NOMO-1 treated with dmso at 0.1 percent for 144 hours (cell line): ENCODE results near the gene SLC29A1.

Experiments used
- DNase-seq: peaks from one replicate; lab custom pipeline; 2025; ENCODE audit not compliant: unreplicated experiment; lab: John Stamatoyannopoulos, UW

SLC29A1 gene

DNA sequence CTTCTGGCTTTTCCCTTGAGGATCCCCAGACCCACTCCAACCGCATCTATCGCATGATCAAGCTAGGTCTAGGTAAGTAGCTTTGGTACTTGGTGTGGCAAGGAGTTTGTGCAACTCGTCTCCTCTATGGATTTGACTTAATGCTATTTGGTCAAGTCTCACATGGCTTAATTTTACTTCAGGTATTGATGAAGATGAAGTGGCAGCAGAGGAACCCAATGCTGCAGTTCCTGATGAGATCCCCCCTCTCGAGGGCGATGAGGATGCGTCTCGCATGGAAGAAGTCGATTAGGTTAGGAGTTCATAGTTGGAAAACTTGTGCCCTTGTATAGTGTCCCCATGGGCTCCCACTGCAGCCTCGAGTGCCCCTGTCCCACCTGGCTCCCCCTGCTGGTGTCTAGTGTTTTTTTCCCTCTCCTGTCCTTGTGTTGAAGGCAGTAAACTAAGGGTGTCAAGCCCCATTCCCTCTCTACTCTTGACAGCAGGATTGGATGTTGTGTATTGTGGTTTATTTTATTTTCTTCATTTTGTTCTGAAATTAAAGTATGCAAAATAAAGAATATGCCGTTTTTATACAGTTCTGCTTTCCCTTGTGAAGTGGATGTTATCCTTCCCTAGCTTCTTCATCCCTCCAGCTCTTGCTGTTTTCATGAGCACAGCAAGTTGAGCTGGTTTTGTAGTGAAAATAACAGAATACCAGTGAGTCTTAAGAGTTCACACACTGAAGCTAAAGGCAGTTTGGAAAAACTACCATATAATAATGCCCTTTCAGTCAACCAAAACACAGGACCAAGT, 30.1 kb downstream of the SLC29A1 start:
- peak; percentile 17 for DNase-seq

DNA sequence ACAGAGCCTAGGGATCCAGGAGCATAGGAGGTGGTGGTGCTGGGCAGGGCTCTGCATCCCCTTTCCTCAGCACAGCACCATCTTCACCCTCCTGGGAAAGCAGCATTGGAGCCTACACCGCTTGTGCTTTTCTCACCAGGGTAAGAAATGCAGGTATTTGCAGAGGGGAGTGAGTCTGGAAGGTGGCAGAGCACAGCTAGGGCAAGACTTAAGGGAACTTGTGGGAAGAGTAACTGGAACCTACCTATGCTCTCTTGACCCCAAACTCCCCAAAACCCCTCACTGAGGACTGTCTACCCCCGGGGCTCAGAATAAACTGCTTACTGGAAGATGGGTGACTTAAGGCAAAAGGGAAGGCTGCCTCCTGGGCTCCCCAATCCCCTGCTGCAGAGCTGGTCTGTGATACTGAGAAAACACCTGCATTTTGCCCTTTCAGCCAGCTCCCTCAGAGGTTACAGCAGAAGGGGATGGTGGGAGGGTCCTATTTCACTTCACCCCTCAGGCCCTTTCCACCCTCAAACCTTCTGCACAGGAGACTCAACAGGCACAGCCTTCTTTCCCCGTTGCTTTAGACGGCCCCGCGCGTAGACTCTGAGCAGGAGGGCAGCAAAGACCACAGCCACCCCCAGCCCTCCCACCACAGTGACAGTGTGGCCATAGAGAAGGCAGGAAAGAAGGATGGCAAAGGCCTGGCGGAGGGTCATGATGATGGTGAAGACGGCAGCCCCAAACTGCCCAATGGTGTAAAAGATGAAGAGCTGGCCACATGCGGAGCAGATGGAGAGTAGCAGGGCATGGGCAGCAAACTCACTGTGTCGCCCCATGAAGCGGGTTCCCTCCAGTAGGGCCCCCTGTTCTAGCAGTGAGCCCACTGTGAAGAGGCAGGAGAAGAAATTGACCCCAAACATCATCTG, 31.1 kb downstream of the SLC29A1 start:
- no peak for DNase-seq

DNA sequence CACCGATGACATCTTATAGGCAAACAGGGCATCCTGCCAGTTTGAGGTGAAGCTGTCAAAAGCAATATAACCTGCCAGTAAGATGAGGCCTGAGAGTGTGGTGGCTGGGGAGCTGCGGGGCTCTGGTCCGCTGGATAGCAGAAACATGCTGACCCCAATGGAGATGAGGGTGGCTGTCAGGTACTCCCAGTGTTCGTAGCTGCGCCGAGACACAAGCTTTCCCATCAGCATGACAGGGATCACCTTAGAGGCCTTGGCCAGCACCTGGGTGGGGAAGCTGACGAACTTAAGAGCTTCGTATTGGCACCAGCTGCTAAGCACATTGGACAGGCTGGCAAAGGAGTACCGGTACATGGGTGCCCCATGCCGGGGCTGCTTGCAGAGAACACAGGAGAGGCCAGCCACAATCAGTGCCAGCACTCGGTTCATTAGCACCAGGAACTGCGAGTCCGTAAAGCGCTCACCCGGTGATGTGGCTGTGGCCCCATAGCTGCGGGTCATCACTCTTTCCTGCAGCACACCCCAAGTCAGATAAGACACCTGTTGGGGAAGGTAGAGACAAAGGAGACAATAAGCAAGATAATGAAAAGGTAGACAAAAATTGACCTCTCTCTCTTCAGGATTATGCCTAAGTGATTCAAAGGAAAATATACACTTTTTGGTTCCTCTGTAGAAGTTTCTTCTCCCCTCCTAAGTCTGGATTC, 31.9 kb downstream of the SLC29A1 start:
- no peak for DNase-seq

- no peak for DNase-seq
Observed at GRCh38 chr6:44255871-44256774, 32.7 kb downstream of the SLC29A1 start.

- no peak for DNase-seq
Observed at GRCh38 chr6:44256775-44257024, 33.3 kb downstream of the SLC29A1 start.

GRCh38 chr6:44257025-44257752, 33.8 kb downstream of the SLC29A1 start, which contains the start of gene SLC35B2:
Gene SLC35B2 (minus strand): TSS chr6:44257528. CDS start chr6:44257410, 118 bp downstream.
- DNase-seq: peak; percentile 48

DNA sequence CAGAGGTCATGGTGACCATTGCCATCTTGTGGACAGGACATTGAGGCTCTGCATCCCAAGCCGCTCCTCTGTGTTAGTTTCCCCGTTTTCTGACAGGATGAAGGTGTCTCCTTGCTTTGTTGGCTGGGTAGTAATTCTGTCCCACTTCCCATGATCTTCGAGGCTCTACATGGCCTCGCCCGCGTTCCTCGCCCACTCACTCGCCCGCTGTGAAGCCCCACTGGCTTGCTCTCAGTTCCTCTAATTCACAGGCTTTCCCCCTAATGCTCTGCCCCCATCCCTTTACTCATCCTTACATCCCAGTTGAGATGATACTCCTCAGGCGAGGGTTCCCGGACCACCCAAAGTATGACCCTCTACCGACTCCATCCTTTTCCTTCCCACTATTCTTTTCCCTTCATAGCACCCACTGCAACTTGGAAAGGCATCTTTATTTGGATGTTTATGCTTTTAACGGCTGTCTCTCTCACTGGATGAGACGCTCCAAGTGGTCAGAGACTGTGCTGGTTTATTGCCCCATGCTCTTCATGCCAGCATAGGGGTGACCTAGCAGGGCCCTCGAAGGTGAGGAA, 34.4 kb downstream of the SLC29A1 start:
- no peak for DNase-seq

DNA sequence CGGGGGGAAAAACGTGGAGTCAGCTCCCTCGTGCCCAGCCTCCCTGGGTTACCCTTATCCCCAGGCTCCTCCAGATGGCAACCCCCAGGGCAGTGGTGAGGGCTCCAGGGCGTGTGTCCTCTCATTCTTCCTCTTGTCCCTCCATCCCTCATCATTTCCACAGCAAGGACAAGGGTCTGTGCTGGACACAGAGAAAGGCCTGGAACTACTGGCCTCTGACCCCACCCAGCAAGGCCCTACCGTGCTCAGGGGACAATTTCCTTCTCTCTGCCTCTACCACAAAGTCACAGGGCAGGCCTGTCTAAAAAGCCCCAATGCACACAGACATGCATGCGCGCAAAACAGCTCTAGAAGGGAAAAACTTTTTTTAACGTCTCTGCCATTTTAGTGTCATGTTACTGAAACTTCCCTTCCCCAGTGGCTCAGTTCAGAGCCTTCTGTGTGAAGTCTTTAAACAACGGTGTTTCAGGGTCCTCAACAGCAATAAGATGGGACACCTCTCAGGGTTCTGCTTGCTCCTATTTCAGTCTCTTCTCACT, 35.0 kb downstream of the SLC29A1 start:
- no peak for DNase-seq

GRCh38 chr6:44258921-44259320, 35.5 kb downstream of the SLC29A1 start:
- no peak for DNase-seq

- DNase-seq: no peak
Observed at GRCh38 chr6:44260011-44260410, 36.6 kb downstream of the SLC29A1 start.

DNA sequence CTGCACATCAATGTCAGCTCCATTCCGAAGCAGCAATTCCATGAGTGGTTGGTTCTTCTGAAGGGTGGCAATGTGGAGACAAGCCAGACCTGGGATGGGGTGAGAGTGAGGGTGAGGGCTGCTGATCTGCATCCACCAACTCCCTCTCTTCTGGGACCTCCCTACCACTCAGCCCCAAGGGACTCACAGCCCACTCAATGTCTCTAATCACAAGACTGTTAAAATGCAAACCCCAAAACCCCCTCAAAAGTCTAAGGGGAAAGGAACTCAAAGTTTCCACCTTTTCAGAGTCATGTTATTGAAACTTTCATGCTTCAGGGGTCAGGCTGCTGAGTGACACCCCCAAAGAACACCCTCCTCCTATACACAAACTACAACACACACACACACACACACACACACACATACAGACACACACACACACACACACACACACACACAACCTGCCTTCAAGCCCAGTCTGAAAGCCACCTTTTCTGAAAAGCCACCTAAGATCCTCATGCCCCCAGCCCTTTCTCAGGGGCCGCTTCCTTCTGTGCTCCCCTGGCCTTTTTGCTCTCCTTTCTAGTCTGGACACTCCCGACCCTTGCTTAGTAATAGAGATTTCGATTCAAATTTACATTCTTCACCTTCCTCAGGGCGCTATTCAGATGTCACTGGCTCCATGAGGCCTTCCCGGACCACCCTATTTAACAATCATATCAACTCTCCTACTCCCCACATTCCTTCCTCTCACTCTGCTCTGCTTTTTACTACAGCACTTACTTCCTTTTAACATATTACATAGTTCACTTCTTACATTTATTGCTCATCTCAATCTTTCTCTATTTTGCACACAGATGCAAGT, 37.3 kb downstream of the SLC29A1 start:
- no peak for DNase-seq

DNA sequence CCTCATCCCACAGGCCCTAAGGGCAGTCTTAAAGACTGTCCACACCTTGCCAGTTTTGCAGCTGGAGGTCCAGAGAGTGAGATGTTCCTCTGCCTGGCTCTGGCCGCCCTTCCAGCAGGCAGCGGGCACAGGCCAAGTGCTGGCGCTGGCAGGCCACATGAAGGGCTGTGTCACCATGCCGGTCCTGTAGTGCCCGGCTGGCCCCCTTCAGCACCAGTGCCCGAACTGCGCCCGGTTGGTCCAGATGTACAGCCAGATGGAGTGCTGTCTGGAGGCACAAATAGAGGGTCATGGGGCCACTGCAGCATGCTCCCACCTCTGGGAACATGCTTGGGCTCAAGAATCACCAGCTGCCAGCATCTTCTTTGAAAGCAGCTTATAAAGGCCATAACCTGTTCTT, 38.2 kb downstream of the SLC29A1 start:
- DNase-seq: no peak

- DNase-seq: no peak
Observed at GRCh38 chr6:44262467-44263353, 39.3 kb downstream of the SLC29A1 start.

- no peak for DNase-seq
Observed at GRCh38 chr6:44263354-44264100, 40.1 kb downstream of the SLC29A1 start.

- DNase-seq: peak; percentile 75
Observed at GRCh38 chr6:44264154-44265006, 41.0 kb downstream of the SLC29A1 start.
